ENCODE data around the gene WFS1.

- no peak for TF ChIP-seq EZH2 (IDR thresholded peaks at IDR 0.05)
- no peak for TF ChIP-seq POLR2AphosphoS5 (IDR thresholded peaks at IDR 0.05; ENCODE audit: borderline replicate concordance, low read depth, low read length)
Observed at GRCh38 chr4:6292376-6293096, 22.9 kb downstream of the WFS1 start.

All from SK-N-MC (cell line).